ENCODE results near the gene RAPGEF5. TPM values are rescaled to one million over a fixed set of nuclear protein-coding genes. Genes with fewer than 3 reads are reported as not detected.

RAPGEF5 gene
- total RNA-seq, 1 donor, result 1.1 TPM

DNA sequence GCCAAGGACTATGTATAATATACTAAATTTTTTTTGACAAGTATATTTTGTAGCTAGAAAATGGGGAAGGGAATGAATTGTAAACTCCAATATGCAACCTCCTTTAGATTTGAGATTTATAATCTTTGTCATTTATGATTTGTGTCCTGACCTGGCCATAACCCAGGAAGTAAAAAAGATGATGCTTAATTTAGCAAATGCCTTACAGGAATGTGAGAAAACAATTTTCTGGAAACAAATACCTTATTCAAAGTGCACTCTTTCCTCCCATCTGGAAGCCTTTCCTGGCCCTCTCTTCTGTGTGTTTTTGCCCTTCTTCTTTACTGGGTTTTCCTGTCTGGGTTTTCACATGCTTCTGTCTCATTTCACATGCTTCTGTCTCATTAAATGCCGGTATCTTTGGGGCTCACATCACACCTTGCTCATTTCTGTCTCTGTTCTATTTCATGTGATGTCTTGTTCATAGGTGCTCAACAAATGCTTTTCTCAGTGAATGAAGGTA is 149.2 kb downstream of the RAPGEF5 start:
- H3K27me3 ChIP-seq (ENCODE audit: insufficient read depth, low read length), result no peaks in the 10 kb centered on the region
- TF ChIP-seq CTCF (IDR thresholded peaks at IDR 0.05; ENCODE audit: extremely low read depth, low read depth, low read length), result no peak
- no peaks in the 10 kb centered on the region for H3K9me3 ChIP-seq (ENCODE audit: low read depth, low read length)
- no peaks in the 10 kb centered on the region for H3K36me3 ChIP-seq (ENCODE audit: insufficient read depth, low read length)
- H3K4me2 ChIP-seq (ENCODE audit: insufficient read depth, low read length), result no peak overlapping the region
- no peak overlapping the region for H2AFZ ChIP-seq (ENCODE audit: low read length)
- H4K20me1 ChIP-seq (ENCODE audit: insufficient read depth, low read length), result no peaks in the 10 kb centered on the region
- H3K27ac ChIP-seq (ENCODE audit: low read depth, low read length), result no peak overlapping the region
- no peak overlapping the region for H3K4me3 ChIP-seq (ENCODE audit: insufficient read depth, low read length)
- no peak for DNase-seq (ENCODE audit: insufficient read length, low spot score, missing footprints)
- H3K4me1 ChIP-seq (ENCODE audit: insufficient read depth, low read length), result peaks cover 7% of the 10 kb centered on the region
- H3K79me2 ChIP-seq (ENCODE audit: insufficient read depth, low read length), result no peaks in the 10 kb centered on the region

DNA sequence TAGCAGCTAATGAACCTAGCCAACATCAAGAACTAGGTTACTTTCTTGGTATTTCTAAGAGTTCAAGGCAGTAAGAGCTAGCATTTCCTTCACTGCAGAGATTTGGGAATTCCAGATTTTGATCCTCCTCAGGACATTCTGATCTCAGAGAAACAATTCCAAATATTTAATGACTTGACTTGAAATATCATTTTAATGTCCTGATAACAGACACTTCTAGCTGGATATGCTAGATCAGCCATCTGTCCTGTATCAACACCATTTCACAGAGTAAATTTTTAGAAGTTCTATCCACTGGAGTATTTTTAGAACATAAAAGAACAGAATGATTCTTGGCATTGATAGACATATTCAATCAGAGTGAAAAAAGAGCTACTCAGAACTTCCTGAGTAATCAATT is 151.3 kb downstream of the RAPGEF5 start:
- no peak for TF ChIP-seq CTCF (IDR thresholded peaks at IDR 0.05; ENCODE audit: extremely low read depth, low read depth, low read length)
- no peak overlapping the region for H2AFZ ChIP-seq (ENCODE audit: low read length)
- H3K4me1 ChIP-seq (ENCODE audit: insufficient read depth, low read length), result peaks cover 7% of the 10 kb centered on the region
- no peak overlapping the region for H3K4me2 ChIP-seq (ENCODE audit: insufficient read depth, low read length)
- no peaks in the 10 kb centered on the region for H3K27me3 ChIP-seq (ENCODE audit: insufficient read depth, low read length)
- H3K9me3 ChIP-seq (ENCODE audit: low read depth, low read length), result no peaks in the 10 kb centered on the region
- H3K36me3 ChIP-seq (ENCODE audit: insufficient read depth, low read length), result no peaks in the 10 kb centered on the region
- H4K20me1 ChIP-seq (ENCODE audit: insufficient read depth, low read length), result no peaks in the 10 kb centered on the region
- H3K4me3 ChIP-seq (ENCODE audit: insufficient read depth, low read length), result no peak overlapping the region
- no peaks in the 10 kb centered on the region for H3K79me2 ChIP-seq (ENCODE audit: insufficient read depth, low read length)
- no peak for DNase-seq (ENCODE audit: insufficient read length, low spot score, missing footprints)
- no peak overlapping the region for H3K27ac ChIP-seq (ENCODE audit: low read depth, low read length)

- Histone ChIP-seq H3K79me2 (ENCODE audit: insufficient read depth, low read length) (no peaks in the 10 kb centered on the region), H3K36me3 (ENCODE audit: insufficient read depth, low read length) (no peaks in the 10 kb centered on the region), H3K9me3 (ENCODE audit: low read depth, low read length) (no peaks in the 10 kb centered on the region), H2AFZ (ENCODE audit: low read length) (no peak overlapping the region), H3K4me3 (ENCODE audit: insufficient read depth, low read length) (no peak overlapping the region), H3K4me2 (ENCODE audit: insufficient read depth, low read length) (no peak overlapping the region), H3K4me1 (ENCODE audit: insufficient read depth, low read length) (no peaks in the 10 kb centered on the region), H3K27ac (ENCODE audit: low read depth, low read length) (no peak overlapping the region), H3K27me3 (ENCODE audit: insufficient read depth, low read length) (no peaks in the 10 kb centered on the region), H4K20me1 (ENCODE audit: insufficient read depth, low read length) (no peaks in the 10 kb centered on the region)
- TF ChIP-seq CTCF (IDR thresholded peaks at IDR 0.05; ENCODE audit: extremely low read depth, low read depth, low read length), result no peak
- no peak for DNase-seq (ENCODE audit: insufficient read length, low spot score, missing footprints)
Measured at GRCh38 chr7:22204312-22204711, 152.6 kb downstream of the RAPGEF5 start.

GRCh38 chr7:22202141-22202540 is 154.8 kb downstream of the RAPGEF5 start:
- Histone ChIP-seq H3K27ac (ENCODE audit: low read depth, low read length) (no peak overlapping the region), H2AFZ (ENCODE audit: low read length) (no peak overlapping the region), H3K4me1 (ENCODE audit: insufficient read depth, low read length) (no peaks in the 10 kb centered on the region), H3K27me3 (ENCODE audit: insufficient read depth, low read length) (no peaks in the 10 kb centered on the region), H4K20me1 (ENCODE audit: insufficient read depth, low read length) (no peaks in the 10 kb centered on the region), H3K9me3 (ENCODE audit: low read depth, low read length) (no peaks in the 10 kb centered on the region), H3K79me2 (ENCODE audit: insufficient read depth, low read length) (no peaks in the 10 kb centered on the region), H3K36me3 (ENCODE audit: insufficient read depth, low read length) (no peaks in the 10 kb centered on the region), H3K4me3 (ENCODE audit: insufficient read depth, low read length) (no peak overlapping the region), H3K4me2 (ENCODE audit: insufficient read depth, low read length) (no peak overlapping the region)
- no peak for TF ChIP-seq CTCF (IDR thresholded peaks at IDR 0.05; ENCODE audit: extremely low read depth, low read depth, low read length)
- DNase-seq (ENCODE audit: insufficient read length, low spot score, missing footprints), result no peak

All from osteoblast (primary cell).